ENCODE results near the gene PTPRF.

DNA sequence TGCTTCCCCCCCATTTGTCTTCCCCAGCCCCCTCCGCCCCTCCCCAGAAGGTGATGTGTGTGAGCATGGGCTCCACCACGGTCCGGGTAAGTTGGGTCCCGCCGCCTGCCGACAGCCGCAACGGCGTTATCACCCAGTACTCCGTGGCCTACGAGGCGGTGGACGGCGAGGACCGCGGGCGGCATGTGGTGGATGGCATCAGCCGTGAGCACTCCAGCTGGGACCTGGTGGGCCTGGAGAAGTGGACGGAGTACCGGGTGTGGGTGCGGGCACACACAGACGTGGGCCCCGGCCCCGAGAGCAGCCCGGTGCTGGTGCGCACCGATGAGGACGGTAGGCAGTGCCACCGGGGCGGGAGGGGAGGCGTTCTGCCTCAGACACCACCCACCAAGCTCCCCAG lies 67.0 kb downstream of the PTPRF start:
- TF ChIP-seq, protein P1, sequence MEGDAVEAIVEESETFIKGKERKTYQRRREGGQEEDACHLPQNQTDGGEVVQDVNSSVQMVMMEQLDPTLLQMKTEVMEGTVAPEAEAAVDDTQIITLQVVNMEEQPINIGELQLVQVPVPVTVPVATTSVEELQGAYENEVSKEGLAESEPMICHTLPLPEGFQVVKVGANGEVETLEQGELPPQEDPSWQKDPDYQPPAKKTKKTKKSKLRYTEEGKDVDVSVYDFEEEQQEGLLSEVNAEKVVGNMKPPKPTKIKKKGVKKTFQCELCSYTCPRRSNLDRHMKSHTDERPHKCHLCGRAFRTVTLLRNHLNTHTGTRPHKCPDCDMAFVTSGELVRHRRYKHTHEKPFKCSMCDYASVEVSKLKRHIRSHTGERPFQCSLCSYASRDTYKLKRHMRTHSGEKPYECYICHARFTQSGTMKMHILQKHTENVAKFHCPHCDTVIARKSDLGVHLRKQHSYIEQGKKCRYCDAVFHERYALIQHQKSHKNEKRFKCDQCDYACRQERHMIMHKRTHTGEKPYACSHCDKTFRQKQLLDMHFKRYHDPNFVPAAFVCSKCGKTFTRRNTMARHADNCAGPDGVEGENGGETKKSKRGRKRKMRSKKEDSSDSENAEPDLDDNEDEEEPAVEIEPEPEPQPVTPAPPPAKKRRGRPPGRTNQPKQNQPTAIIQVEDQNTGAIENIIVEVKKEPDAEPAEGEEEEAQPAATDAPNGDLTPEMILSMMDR (IDR thresholded peaks at IDR 0.05) = no peak
- TF ChIP-seq ZFX (IDR thresholded peaks at IDR 0.05; ENCODE audit: borderline replicate concordance) = no peak

Measured in 22Rv1 (cell line).